Activated CD8-positive, alpha-beta memory T cell treated with anti-CD3 and anti-CD28 coated beads, Interleukin-2, amount 50 U/mL, for 1 hour (primary cell): ENCODE results near the gene ABCG1.

ENCODE experiments used
- DNase-seq: peaks from one replicate; pipeline ENCODE4 v3.0.0-alpha.2; 2020; ENCODE audit errors: extremely low read depth

ABCG1 gene

DNA sequence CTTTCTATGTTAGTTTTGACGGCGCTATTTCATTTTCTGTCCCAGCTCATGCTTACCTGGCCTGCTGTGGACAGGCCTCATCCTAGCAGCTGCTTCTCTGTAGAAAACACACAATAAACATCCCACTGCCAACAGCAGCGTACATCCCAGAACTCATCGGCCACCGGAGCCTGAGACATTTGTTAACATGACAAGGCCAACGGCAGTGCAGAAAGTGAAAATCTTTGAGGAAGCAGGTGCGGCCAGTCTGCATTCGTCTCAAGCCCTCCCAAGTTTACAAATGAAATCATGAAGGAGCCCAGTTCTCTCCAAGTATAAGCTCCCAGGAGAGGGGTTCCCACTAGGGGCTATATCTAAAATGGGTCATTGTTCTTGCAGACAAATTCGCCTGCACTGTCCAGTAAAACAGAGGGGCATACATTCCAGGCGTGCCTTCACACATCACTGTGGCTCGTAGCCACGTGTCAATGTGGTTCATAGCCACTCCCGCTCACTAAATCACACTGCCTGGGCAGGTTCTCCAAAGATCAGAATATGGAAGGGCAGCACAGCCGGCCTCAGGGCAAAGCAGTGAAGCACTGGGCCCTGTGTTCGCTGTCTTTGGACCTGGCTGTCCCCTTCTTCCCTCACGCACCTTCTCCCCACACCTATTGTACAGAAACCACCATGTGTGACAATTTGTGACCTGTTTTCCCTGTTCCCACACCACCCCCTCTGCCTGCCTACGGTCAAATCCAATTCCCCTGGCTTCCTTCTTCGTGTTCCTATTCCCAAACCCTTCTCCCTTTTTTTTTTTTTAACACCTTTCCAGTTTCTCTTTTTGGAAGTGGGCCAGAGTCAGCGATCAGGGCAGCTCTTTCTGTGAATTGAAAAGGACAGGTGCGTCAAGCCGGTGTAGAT lies 27.0 kb upstream of the ABCG1 start:
- DNase-seq = no peak

DNA sequence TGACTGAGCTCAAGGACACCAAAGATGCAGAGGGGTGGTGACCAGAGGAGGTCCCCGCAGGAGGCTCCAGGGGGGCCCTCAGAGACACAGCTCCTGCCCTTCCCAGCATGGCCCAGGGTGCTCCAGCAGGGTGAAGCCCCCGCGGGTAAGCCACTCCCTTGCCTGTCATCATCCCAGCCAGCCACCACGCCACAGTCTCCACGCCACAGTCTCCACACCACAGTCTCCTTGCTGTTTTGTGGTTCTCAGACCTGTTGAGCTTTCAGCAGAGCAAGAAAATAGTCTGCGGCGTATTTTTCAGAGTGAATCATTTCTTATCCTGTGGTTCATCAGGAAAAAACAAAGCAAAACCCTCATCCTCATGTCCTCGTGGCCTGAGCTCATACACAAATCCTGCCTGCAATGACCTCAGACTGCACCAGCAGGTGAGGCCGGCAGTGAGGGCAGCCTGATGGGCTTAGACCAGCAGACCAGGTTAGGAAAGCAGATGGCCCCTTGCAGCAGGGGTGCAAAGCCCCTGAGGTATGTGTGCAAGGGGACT lies 25.7 kb upstream of the ABCG1 start:
- peak; percentile 72 for DNase-seq

DNA sequence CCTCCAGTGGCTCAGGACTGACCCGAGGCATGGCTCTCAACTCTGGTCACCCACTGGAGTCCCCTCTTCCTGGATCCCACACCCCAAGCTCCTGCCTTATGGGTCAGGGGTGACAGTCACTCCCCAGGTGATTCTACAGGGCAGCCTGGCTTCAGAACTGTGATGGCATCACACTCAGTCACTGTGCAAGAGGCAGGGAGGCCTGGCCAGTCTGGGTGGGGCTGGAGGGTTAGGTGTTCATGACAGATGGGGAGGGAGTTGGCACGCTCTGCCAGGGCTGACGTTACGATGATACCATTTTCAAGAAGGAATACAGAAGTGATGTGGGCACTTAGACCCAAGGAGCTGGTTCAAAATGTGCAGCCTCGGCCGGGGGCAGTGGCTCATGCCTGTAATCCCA lies 25.2 kb upstream of the ABCG1 start:
- DNase-seq = no peak

DNA sequence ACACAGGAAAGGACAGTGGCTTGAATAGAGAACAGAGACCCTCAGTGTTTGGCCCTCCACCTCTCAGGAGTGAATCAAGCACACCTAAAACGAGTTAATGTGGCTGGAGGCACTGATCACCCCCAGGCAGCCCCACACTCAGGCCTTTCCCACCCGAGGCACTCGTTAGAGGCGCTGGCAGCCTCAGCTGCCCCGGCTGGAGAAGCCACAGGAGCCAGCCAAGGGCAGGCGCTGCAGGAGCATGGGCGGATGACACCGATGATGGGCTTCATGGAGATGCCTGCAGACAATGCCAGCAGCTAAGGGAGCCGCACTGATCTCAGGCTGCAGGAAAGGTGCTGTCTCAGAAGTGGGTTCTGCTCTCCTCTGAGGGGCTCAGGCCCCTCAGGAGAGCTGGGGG lies 24.1 kb upstream of the ABCG1 start:
- DNase-seq = no peak

DNA sequence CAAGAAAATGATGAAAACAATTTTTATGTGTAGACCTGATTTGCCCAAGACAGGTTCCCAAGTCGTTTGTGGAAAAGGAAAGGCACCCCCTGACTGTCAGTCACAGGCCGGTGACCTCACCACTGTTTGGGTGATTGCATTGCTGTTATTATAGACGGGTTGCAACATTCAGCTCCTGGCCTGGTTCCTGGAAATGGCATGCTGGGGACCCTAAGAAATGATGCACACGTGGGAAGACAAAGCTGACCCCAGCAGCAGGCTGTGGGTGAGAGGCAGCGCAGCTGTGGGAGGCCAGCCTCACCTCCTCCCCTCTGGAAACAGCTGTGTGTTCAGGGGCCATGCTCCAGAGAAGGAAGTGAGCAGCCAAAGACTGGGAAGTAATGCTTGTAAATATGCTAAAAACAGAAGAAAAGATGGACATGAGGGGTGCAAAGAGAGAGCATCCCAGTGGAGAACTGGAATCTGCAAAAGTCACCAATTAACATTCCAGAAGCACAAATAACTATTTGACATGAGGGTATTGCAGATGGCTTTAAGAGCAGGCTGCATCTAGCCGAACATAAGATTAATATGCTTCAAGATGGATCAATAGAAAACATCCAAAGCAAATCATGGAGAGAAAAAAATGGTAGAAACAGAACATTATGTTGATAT lies 23.4 kb upstream of the ABCG1 start:
- no peak for DNase-seq

DNA sequence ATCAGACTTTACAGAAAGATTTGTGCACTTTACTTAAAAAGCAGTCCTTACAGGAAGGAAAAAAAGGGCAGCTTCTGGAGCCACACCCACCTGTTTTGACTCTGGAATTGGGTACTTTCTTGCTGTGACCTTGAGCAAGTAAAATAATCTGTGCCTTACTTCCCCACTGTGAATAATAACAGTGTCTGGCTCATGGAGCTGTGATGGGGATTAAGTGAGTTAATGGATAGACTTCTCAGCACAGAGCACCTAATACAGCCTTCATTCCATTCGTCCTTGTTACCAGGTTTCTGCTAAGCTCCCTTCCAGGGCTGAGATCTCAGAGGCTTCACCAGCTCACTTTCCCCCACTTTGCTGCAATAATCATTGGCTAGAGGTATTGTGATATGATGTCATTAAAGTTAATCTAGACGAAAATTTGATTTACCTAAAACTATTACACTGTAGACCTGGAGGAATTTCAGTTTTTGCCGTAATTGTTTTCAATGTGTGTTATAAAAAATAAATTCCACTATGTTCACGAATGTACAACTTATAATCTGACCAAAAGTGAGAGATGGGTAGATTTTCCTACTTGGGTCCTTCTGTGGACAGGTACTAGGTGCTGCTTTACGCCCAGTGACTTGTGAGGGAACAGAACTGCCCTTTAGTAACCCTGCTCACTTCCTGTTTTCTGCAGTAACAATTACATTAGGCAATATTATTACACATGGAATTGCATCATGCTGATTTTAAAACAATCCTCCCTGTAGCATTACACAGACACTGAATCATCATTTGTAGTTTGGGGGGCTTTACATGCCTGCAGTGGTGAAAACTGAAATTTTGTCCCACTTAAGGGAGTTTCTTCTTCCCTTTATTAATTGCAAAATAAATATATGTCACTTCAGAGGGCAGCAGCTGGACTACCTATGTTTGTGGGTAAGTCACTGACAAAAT lies 19.7 kb upstream of the ABCG1 start:
- DNase-seq = no peak

DNA sequence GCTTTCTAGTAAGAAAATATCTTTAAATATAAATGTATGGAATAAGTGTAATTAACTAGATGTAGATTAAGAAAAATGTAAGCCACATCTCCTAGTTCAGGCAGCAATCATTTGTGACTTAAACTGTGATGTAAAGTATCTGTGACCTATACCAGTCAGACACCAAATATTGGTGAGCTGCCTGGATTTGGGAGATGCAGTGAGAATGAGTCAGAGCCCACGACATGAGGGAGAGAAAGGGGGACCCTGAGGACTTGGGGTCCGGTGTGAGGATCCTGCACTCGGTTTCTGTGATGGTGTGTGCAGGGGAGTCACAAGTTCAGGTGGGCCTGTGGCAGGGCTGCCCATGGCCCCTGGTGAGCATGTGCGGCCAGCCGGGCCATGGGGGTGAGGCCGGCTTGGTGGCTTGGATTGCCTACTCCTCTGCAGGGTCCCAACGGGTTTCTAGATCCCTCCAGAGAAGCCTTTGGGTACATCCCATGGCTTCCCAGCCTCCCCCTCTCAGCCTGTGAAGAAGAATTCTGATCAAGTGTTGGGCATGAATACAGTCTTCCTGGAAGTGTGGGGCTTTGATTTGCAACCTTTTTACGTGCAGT lies 19.0 kb upstream of the ABCG1 start:
- no peak for DNase-seq

DNA sequence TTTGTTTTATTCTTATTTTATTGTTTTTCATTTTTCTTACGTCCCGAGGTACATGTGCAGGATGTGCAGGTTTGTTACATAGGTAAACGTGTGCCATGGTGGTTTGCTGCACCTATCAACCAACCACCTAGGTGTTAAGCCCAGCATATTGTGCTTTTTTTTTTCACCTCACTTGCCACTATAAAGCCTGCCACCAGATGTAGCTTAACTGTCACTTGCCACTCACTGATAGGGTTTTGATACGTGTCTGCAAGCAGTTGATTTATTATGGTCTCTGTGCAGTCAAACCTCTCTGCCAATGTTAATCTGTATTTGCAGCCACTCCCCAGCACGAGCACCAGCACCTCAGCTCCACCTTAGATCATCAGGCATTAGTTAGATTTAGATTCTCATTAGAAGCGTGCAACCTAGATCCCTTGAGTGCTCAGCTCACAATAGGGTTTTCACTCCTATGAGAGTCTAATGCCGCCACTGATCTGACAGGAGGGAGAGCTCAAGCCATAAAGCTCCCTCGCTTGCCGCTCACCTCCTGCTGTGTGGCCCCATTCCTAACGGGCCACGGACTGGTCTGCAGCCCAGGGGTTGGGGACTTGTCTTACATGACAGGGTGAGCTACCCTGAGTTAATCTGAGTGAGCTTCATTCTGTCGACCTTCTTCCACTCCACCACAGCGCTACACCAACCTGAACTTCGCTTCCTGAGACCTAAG lies 17.9 kb upstream of the ABCG1 start:
- DNase-seq = no peak

DNA sequence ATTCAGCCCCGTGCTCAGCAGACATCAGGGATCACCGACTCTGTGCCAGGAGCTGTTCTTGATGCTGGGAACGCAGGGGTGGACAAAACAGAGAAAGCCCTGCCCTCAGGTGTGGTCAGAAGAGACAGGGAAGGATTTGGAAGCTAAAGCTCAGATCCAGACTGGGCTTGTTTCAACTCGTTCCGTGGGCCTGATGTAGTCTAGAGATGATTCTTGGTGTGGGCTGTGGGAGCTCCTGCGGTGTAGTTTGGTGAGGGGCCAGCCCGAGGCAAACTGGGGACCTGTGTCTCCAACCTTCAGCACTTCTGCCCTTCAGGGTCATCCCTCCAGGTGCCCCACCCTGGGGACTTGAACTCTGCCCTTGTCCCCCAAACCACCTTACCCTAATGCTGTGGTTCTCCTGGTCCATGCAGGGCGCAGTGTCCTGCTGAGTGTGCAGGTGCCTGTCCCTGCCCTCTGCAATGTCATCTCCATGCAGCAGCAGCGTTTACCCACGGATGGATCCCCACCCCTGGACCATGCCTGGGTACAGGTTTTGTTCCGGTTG lies 17.3 kb upstream of the ABCG1 start:
- DNase-seq = no peak

DNA sequence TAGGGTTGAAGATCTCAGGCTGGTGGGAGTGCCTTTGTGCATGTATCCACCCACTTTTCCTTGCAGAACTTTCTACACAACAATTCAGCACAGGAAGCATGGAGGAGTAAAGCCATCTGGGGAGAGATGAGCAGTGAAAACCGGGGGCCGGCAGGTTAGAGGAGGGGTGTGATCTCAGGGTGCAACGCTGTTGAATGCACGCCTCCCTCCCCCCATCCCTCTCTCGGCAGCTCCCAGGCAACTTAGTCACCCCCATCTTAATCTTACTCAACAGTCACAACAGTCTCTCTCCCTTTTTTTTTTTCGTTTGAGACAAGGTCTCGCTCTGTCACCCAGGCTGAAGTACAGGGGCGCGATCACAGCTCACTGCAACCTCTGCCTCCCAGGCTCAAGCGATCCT lies 16.6 kb upstream of the ABCG1 start:
- no peak for DNase-seq

DNA sequence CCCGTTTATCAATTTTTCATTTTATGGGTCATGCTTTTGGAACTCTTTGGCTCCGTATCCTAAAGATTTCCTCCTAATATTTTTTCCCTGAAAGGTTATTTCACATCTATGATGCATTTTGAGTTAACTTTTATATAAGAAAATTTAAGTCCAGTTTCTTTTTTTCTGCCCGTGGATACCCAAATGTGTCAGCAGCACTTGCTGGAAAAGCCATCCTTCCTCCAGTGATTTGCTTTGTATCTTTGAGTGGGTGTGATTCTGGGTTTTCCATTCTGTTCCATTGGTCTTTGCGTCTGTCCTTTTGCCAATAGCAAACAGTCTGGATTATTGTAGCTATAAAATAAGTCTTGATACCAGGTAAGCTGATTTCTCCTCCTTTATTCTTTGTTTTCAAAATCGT lies 15.6 kb upstream of the ABCG1 start:
- DNase-seq = no peak

DNA sequence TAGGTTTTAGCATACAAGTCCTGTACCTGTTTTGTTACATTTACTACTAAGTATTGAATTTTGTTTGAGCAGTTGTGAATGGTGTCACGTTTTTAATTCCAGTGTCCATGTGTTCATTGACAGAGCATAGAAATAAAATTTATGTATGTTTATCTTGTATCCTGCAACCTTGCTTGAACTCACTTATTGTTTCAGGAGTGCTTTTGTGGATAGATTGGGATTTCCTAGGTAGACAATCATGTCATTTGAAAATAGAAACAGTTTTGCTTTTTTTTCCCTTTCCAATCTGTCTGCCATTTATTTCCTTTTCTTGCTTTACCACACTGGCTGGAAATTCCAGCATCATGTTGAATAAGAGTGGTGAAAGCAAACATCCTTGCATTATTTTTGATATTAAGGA lies 15.0 kb upstream of the ABCG1 start:
- no peak for DNase-seq

DNA sequence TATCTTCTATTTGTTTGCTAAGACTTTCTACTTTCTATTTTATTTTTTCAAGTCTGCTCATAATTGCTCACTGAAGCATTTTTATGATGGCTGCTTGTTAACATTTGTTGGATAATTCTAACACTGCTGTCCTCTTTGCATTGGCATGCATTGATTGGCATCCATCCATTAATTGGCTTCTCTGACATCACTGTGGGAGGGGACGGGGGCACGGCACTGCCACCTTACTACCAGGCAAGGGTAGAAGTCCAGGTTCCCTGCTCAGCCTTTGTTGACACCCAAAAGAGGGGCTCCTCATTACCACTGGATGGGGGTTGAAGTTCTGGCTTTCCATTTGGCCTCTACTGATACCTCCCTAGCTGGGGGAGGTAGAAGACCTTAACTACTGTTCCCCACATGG lies 11.5 kb upstream of the ABCG1 start:
- no peak for DNase-seq

DNA sequence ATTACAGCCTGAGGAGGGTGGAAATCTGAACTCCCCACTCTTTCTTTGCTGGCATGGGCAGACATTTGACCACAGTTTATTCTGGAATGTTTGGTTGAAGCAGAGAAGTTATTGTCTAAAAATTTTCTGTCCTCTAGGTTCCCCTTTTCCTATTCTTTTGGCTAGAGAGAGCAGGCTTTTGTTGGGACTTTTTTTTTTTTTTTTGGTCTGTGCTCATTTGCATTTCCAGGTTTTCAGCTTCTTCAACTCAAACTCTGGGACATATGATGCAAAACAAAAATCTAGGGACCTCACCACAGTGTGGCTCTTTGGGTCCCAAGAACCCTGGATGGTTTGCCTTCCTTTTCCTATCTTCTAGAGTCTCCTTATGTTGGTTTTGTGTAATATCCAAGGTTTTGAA lies 10.9 kb upstream of the ABCG1 start:
- DNase-seq = no peak

DNA sequence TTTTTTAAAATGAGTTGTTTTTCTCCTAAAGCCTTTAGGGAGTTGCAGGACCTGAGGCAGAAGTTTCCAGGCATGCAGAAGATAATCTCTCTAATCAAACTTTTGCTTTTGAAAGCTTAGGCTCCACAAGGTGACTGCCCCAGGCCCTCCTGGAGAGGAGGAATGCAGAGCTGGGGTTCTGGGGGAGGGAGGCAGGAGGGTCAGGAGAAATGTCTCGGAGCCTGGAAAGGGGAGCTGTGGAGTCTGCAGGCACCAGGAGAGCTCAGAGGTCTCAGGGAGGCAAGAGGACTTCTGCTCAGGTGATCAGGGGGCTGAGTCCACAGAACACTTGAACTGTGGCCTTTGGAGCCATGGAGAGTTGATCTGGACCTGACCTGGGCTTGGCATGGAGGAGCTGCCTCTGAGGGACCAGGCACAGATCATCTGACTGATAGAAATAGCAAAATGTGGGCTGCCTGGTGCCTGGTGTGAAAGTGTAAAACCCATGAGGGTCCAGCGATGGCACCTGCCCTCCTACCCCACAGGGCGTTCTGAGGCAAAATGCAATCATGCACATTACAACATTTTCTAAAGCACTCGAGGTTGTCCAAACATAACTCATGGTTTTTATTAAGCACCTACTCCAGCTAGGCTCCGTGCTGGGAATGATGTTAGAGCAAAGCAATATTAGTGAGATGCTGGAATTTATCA lies 10.0 kb upstream of the ABCG1 start:
- no peak for DNase-seq

DNA sequence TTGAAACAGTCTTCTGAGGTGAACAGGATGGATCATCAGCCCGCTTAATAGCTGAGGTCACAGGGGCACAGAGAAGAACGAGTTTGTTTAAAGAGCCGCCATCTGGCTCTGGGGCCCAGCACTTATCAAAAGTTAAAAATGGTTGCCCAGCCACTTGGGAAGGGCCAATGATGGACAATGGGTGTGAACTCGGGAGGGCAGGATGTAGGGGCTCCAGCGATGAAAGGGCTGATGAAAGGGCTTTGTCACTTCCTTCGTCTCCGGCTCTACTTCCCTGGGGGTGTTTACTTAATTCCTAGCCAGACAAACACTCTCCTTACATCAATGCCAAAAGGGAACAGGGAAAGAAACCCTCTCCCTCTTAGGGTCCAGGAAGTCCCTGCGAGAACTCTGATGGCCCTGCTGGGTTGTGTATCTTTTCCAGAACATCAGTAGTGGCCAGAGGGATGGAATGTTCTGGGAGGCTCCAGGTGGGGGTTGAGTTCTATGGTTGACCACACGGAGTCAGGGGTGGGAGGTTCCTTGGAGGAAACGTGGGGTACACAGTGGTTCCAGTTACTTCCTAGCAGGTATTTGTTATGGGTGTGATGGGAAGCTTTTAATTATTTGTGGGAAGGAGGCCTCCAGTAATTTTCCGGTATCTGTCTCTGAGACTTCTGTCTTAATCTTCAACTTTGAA lies 9.0 kb upstream of the ABCG1 start:
- DNase-seq = no peak

DNA sequence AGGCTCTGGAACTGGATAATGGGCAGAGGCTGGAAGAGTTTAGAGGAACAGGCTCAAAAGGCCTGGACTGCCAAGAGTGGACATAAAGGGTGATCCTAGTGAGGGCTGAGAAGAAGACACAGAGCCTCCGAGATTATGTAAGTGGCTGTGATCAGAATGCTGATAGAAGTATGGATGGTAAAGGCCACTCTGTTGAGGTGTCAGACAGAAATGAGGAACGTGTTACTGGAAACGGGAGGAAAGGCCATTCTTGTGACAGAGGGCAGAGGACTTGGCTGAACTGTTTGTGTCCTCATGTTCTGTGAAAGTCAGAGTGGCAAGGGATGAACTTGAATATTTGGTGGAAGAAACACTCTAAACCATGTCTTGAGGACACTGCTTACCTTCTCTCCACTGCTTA lies 6.7 kb upstream of the ABCG1 start:
- DNase-seq = no peak

DNA sequence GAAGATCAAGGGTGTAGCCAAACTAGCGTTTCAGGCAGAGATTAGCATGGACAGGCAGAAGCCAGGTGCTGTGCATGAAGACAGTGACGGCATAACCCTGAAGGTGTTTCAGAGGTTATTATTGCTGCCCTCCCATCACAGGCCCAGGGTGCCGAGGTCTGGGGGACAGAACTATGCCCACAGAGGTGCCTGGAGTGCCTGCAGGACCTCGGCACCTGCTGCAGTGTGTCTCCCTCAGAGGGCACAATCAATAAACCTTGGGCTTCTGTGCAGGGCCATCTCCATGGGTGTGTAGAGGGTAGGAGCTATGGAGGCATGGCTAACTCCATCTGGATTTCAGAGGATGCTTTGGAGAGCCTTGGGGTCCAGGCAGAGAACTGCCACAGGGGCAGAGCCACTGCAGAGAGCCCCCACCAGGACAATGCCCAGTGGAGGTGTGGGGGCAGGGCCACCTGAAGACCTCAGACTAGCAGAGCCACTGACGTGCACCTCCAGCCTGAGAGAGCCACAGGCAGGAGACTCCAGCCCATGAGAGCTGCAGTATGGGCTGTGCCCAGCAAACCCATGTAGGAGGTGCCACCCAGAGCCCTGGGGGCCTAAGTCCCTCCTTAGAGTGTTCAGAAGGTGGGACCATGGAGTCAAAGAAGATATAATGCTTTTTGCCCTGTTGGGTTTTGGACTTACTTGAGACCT lies 5.7 kb upstream of the ABCG1 start:
- no peak for DNase-seq
